ENCODE measurements around the gene TBRG4.

The TBRG4 gene

DNA sequence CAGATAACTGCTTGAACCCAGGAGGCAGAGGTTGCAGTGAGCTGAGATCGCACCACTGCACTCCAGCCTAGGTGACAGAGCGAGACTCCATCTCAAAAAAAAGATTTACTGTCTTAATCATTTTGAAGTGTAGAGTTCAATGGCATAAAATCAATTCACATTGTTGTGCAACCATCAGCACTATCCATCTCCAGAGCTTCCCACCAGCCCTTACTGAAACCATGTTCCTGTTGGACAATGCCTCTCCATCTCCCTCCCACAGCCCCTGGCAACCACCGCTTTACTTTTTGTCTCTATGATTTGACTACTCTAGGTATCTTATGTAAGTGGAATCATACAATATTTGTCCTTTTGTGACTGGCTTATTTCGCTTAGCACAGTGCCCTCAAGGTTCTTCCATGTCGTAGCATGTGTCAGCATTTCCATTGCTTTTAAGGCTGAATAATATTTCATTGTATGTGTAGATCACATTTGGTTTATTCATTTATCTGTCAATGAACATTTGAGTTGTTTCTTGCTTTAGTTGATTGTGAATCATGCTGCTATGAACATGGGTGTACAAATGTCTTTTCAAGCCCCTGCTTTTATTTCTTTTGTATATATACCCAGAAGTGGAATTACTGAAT, 55.8 kb downstream of the TBRG4 start:
- ATAC-seq (ENCODE audit: insufficient read depth, low read depth) (no peak), DNase-seq (no peak)
- Histone ChIP-seq H3K4me2 (ENCODE audit: insufficient read depth, low read length) (no peak overlapping the region), H3K36me3 (ENCODE audit: insufficient read depth, low read length) (peaks cover 59% of the 10 kb centered on the region), H3K27ac (ENCODE audit: low read length) (no peak overlapping the region), H3K4me3 (ENCODE audit: low read depth in 1 of 2, low read length in 2 of 2) (no peak overlapping the region), H3K9ac (ENCODE audit: low read depth, low read length) (no peak overlapping the region), H3K9me3 (ENCODE audit: insufficient read depth, low read length, severe bottlenecking) (no peaks in the 10 kb centered on the region), H3K79me2 (ENCODE audit: insufficient read depth, low read length) (peaks cover 94% of the 10 kb centered on the region), H2AFZ (ENCODE audit: low read depth, low read length) (no peak overlapping the region), H3K4me1 (ENCODE audit: insufficient read depth, low read length) (no peaks in the 10 kb centered on the region), H4K20me1 (ENCODE audit: insufficient read depth, low read length) (peaks cover 57% of the 10 kb centered on the region), H3K27me3 (ENCODE audit: insufficient read depth, low read length, poor library complexity) (no peaks in the 10 kb centered on the region)
- TF ChIP-seq EZH2 (IDR thresholded peaks at IDR 0.05; ENCODE audit: borderline replicate concordance, low read depth, low read length, severe bottlenecking) = no peak
- TF ChIP-seq, protein P1, sequence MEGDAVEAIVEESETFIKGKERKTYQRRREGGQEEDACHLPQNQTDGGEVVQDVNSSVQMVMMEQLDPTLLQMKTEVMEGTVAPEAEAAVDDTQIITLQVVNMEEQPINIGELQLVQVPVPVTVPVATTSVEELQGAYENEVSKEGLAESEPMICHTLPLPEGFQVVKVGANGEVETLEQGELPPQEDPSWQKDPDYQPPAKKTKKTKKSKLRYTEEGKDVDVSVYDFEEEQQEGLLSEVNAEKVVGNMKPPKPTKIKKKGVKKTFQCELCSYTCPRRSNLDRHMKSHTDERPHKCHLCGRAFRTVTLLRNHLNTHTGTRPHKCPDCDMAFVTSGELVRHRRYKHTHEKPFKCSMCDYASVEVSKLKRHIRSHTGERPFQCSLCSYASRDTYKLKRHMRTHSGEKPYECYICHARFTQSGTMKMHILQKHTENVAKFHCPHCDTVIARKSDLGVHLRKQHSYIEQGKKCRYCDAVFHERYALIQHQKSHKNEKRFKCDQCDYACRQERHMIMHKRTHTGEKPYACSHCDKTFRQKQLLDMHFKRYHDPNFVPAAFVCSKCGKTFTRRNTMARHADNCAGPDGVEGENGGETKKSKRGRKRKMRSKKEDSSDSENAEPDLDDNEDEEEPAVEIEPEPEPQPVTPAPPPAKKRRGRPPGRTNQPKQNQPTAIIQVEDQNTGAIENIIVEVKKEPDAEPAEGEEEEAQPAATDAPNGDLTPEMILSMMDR (IDR thresholded peaks at IDR 0.05; ENCODE audit: borderline replicate concordance, extremely low read depth, low read length, poor library complexity, severe bottlenecking) = no peak

DNA sequence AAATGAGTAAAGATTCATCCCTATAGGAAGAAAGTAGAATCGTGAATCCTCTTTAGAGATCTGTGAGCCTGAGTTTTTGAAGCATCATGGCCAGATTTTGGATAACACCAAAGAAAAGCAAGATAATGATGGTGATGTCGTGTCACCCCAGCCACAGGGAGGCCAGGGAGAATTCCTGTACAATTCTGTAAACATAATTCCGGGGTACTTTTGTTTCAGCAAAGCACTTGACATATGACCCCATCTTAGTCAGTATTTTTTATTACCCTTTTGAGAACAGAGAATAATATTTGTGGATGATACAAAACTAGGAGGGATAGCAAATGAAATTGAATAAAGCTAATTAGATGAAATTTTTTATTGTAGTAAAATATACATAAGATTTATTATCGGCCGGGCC, 56.5 kb downstream of the TBRG4 start:
- ATAC-seq (ENCODE audit: insufficient read depth, low read depth) = no peak
- peaks cover 94% of the 10 kb centered on the region for H3K79me2 ChIP-seq (ENCODE audit: insufficient read depth, low read length)

DNA sequence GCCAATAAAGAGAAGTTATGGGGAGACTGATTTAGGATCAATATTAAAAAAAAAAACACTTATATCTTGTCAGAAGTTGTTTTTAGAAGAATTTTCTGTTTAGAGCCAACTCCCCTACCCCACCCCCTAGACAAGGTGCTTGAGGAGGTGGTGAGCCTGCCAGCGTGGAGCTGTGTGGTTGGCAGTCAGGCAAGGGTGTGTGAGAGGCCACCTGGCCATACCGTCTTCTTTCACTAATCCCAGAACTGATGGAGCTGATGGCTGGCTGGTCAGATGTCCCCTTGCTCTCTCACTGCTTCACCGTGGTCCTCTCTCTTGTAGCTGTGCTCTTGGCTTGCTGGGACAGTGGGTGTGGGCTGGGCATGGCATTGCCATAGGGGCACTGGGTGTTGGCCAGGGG, 57.1 kb downstream of the TBRG4 start:
- Histone ChIP-seq H3K4me3 (ENCODE audit: low read depth in 1 of 2, low read length in 2 of 2) (no peak overlapping the region), H3K9ac (ENCODE audit: low read depth, low read length) (no peak overlapping the region), H3K9me3 (ENCODE audit: insufficient read depth, low read length, severe bottlenecking) (no peaks in the 10 kb centered on the region), H3K79me2 (ENCODE audit: insufficient read depth, low read length) (peaks cover 93% of the 10 kb centered on the region), H3K36me3 (ENCODE audit: insufficient read depth, low read length) (peaks cover 65% of the 10 kb centered on the region), H3K4me2 (ENCODE audit: insufficient read depth, low read length) (no peak overlapping the region), H3K27me3 (ENCODE audit: insufficient read depth, low read length, poor library complexity) (no peaks in the 10 kb centered on the region), H3K4me1 (ENCODE audit: insufficient read depth, low read length) (no peaks in the 10 kb centered on the region), H2AFZ (ENCODE audit: low read depth, low read length) (no peak overlapping the region), H3K27ac (ENCODE audit: low read length) (no peak overlapping the region), H4K20me1 (ENCODE audit: insufficient read depth, low read length) (peaks cover 59% of the 10 kb centered on the region)
- DNase-seq (no peak), ATAC-seq (ENCODE audit: insufficient read depth, low read depth) (no peak)
- TF ChIP-seq, protein P1 (IDR thresholded peaks at IDR 0.05; ENCODE audit: borderline replicate concordance, extremely low read depth, low read length, poor library complexity, severe bottlenecking) = no peak
- TF ChIP-seq EZH2 (IDR thresholded peaks at IDR 0.05; ENCODE audit: borderline replicate concordance, low read depth, low read length, severe bottlenecking) = no peak

More for the DNA sequence above, 56.5 kb downstream of the TBRG4 start:
- Histone ChIP-seq H3K4me3 (ENCODE audit: low read depth in 1 of 2, low read length in 2 of 2) (no peak overlapping the region), H3K36me3 (ENCODE audit: insufficient read depth, low read length) (peaks cover 61% of the 10 kb centered on the region), H3K9ac (ENCODE audit: low read depth, low read length) (no peak overlapping the region), H3K27ac (ENCODE audit: low read length) (no peak overlapping the region), H3K4me2 (ENCODE audit: insufficient read depth, low read length) (no peak overlapping the region), H4K20me1 (ENCODE audit: insufficient read depth, low read length) (peaks cover 57% of the 10 kb centered on the region), H3K27me3 (ENCODE audit: insufficient read depth, low read length, poor library complexity) (no peaks in the 10 kb centered on the region), H3K9me3 (ENCODE audit: insufficient read depth, low read length, severe bottlenecking) (no peaks in the 10 kb centered on the region), H3K4me1 (ENCODE audit: insufficient read depth, low read length) (no peaks in the 10 kb centered on the region), H2AFZ (ENCODE audit: low read depth, low read length) (no peak overlapping the region)
- no peak for DNase-seq
- TF ChIP-seq, protein P1 (IDR thresholded peaks at IDR 0.05; ENCODE audit: borderline replicate concordance, extremely low read depth, low read length, poor library complexity, severe bottlenecking) = no peak
- TF ChIP-seq EZH2 (IDR thresholded peaks at IDR 0.05; ENCODE audit: borderline replicate concordance, low read depth, low read length, severe bottlenecking) = no peak
